Measurements from ENCODE around the gene CDK16.

CDK16 gene

GRCh38 chrX:47198026-47198686, 20.3 kb upstream of the CDK16 start:
- H3K4me3 ChIP-seq (ENCODE audit: control insufficient read depth, low read depth, low read length), result no peak overlapping the region
- DNase-seq (ENCODE audit: low read depth), result no peak
- TF ChIP-seq, protein P1, sequence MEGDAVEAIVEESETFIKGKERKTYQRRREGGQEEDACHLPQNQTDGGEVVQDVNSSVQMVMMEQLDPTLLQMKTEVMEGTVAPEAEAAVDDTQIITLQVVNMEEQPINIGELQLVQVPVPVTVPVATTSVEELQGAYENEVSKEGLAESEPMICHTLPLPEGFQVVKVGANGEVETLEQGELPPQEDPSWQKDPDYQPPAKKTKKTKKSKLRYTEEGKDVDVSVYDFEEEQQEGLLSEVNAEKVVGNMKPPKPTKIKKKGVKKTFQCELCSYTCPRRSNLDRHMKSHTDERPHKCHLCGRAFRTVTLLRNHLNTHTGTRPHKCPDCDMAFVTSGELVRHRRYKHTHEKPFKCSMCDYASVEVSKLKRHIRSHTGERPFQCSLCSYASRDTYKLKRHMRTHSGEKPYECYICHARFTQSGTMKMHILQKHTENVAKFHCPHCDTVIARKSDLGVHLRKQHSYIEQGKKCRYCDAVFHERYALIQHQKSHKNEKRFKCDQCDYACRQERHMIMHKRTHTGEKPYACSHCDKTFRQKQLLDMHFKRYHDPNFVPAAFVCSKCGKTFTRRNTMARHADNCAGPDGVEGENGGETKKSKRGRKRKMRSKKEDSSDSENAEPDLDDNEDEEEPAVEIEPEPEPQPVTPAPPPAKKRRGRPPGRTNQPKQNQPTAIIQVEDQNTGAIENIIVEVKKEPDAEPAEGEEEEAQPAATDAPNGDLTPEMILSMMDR (conservative IDR thresholded peaks at IDR 0.05; ENCODE audit: control insufficient read depth, insufficient read depth, low read depth, low read length), result no peak

- H3K4me3 ChIP-seq (ENCODE audit: control insufficient read depth, low read depth, low read length), result no peak overlapping the region
- TF ChIP-seq, protein P1 (conservative IDR thresholded peaks at IDR 0.05; ENCODE audit: control insufficient read depth, insufficient read depth, low read depth, low read length), result no peak
- no peak for DNase-seq (ENCODE audit: low read depth)
These were observed 19.8 kb upstream of the CDK16 start for GRCh38 chrX:47198687-47199080.

- TF ChIP-seq, protein P1 (conservative IDR thresholded peaks at IDR 0.05; ENCODE audit: control insufficient read depth, insufficient read depth, low read depth, low read length), result no peak
- H3K4me3 ChIP-seq (ENCODE audit: control insufficient read depth, low read depth, low read length), result no peak overlapping the region
- no peak for DNase-seq (ENCODE audit: low read depth)
These were observed 19.2 kb upstream of the CDK16 start for GRCh38 chrX:47199286-47199685.

GRCh38 chrX:47200385-47201150, 17.9 kb upstream of the CDK16 start:
- DNase-seq (ENCODE audit: low read depth), result peak; percentile 96
- TF ChIP-seq, protein P1 (conservative IDR thresholded peaks at IDR 0.05; ENCODE audit: control insufficient read depth, insufficient read depth, low read depth, low read length), result peak; percentile 60

GRCh38 chrX:47201345-47201944, 17.0 kb upstream of the CDK16 start:
- TF ChIP-seq, protein P1 (conservative IDR thresholded peaks at IDR 0.05; ENCODE audit: control insufficient read depth, insufficient read depth, low read depth, low read length), result no peak
- H3K4me3 ChIP-seq (ENCODE audit: control insufficient read depth, low read depth, low read length), result no peak overlapping the region
- DNase-seq (ENCODE audit: low read depth), result no peak

More at GRCh38 chrX:47200385-47201150, 17.9 kb upstream of the CDK16 start:
- no peak overlapping the region for H3K4me3 ChIP-seq (ENCODE audit: control insufficient read depth, low read depth, low read length)

DNA sequence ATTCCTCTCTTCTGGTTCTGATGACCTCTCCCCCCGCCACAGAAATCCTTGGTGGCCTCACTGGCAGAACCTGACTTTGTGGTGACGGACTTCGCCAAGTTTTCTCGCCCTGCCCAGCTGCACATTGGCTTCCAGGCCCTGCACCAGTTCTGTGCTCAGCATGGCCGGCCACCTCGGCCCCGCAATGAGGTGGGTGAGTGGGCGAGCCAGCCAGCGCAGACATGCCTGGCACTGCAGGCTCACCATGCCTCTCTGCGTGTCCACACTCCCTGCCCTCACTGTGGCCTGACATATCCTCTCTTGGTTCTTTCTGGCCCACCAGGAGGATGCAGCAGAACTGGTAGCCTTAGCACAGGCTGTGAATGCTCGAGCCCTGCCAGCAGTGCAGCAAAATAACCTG, 16.2 kb upstream of the CDK16 start:
- TF ChIP-seq, protein P1 (conservative IDR thresholded peaks at IDR 0.05; ENCODE audit: control insufficient read depth, insufficient read depth, low read depth, low read length), result no peak
- no peak for DNase-seq (ENCODE audit: low read depth)
- H3K4me3 ChIP-seq (ENCODE audit: control insufficient read depth, low read depth, low read length), result no peak overlapping the region

Data from fibroblast of mammary gland (primary cell).